Activated naive CD8-positive, alpha-beta T cell treated with anti-CD3 and anti-CD28 coated beads for 36 hours (primary cell): ENCODE results near the gene GNB1L. TPM values are rescaled to one million over a fixed set of nuclear protein-coding genes. Genes with fewer than 3 reads are reported as not detected.

Experiments
- DNase-seq: peaks from one replicate; pipeline ENCODE4 v3.0.0; 2021
- H3K27ac Mint-ChIP-seq: one replicate; pipeline ENCODE4 v1.8.0; 2022; ENCODE audit warnings: mild to moderate bottlenecking, moderate library complexity, mixed read lengths
- H3K27me3 Mint-ChIP-seq: one replicate; pipeline ENCODE4 v1.8.0; 2022; ENCODE audit warnings: mild to moderate bottlenecking, mixed read lengths
- H3K36me3 Mint-ChIP-seq: one replicate; pipeline ENCODE4 v1.8.0; 2021; ENCODE audit warnings: mild to moderate bottlenecking, mixed read lengths
- H3K4me1 Mint-ChIP-seq: one replicate; pipeline ENCODE4 v1.8.0; 2021; ENCODE audit warnings: mixed read lengths
- H3K4me3 Mint-ChIP-seq: one replicate; pipeline ENCODE4 v1.8.0; 2022; ENCODE audit warnings: mild to moderate bottlenecking, moderate library complexity, mixed read lengths
- H3K9me3 Mint-ChIP-seq: one replicate; pipeline ENCODE4 v1.8.0; 2022; ENCODE audit warnings: mixed read lengths
- total RNA-seq, 2 experiments: library from RNA; stranded (reverse); gene quantifications; one replicate each; pipeline ENCODE4 v1.2.3, GENCODE V29; 2021

GNB1L gene
- total RNA-seq, 2 experiments from 2014 or later: 14.5 TPM

DNA sequence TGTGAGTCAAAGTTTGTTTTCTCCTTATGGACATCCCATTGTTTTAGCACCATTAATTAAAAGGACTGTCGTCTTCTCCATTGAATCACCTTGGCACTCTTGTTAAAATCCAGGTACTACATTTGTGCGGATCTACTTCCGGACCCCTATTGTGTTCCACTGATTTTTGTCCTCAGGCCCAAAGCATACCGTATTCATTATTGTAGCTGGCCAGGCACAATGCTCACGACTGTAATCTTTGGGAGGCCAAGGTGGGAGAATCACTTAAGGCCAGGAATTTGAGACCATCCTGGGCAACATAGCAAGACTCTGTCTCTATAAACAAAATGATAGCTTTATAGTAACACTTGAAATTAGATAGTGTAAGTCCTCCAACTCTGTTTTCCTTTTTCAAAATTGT, 8.9 kb upstream of the GNB1L start:
- no peak for DNase-seq
- no peak overlapping the region for H3K27ac Mint-ChIP-seq
- no peak overlapping the region for H3K4me3 Mint-ChIP-seq
- H3K36me3 Mint-ChIP-seq: no peaks in the 10 kb centered on the region
- no peaks in the 10 kb centered on the region for H3K27me3 Mint-ChIP-seq
- no peaks in the 10 kb centered on the region for H3K9me3 Mint-ChIP-seq
- H3K4me1 Mint-ChIP-seq: no peaks in the 10 kb centered on the region

DNA sequence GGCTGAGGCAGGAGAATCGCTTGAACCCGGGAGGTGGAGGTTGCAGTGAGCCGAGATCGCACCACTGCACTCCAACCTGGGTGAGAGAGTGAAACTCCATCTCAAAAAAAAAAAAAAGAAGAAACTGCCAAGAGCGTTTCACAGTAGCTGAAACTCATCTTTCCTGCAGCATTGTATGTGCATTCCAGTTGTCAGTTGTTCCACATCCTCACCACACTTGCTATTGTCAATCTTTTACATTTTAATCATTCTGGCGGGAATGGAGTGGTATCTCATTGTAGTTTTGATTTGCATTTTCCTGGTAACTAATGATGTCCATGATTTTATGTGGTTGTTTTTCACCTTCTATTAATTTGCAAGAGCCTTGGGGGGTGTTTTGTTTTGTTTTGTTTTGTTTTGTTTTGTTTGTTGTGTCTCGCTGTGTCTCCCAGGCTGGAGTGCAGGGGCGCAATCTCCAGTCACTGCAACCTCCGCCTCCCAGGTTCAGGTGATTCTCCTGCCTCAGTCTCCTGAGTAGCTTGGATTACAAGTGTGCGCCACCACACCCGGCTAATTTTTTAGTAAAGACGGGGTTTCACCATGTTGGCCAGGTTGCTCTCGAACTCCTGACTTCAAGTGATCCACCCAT, 8.1 kb upstream of the GNB1L start:
- Mint-ChIP-seq H3K4me3 (no peak overlapping the region), H3K36me3 (peaks cover 2% of the 10 kb centered on the region), H3K27ac (no peak overlapping the region), H3K27me3 (no peaks in the 10 kb centered on the region), H3K4me1 (peaks cover 2% of the 10 kb centered on the region), H3K9me3 (no peaks in the 10 kb centered on the region)
- no peak for DNase-seq

DNA sequence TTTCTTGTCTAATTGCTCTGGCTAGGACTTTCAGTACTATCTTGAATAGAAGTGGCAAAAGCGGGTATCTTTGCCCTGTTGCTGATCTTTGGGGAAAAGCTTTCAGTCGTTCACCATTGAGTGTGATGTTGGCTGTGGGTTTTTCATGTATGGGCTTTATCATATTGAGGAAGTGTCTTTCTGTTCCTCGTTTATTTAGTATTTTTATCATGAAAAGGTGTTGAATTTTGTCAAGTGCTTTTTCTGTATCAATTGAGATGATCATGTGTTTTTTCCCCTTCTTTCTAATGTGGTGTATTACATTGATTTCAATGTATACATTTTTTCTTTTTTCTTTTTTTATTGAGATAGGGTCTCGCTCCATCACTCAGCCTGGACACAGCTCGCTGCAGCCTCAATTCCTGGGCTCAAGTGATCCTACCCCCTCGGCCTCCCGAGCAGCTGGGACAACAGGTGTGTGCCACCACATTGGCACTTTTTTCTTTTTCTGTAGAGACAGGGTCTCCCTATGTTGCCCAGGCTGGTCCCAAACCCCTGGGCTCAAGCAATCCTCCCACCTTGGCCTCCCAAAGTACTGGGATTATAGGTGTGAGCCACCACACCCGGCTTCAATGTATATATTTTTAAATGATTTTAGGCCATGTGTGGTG, 5.3 kb upstream of the GNB1L start:
- no peak overlapping the region for H3K4me3 Mint-ChIP-seq
- no peak overlapping the region for H3K27ac Mint-ChIP-seq
- no peaks in the 10 kb centered on the region for H3K27me3 Mint-ChIP-seq

DNA sequence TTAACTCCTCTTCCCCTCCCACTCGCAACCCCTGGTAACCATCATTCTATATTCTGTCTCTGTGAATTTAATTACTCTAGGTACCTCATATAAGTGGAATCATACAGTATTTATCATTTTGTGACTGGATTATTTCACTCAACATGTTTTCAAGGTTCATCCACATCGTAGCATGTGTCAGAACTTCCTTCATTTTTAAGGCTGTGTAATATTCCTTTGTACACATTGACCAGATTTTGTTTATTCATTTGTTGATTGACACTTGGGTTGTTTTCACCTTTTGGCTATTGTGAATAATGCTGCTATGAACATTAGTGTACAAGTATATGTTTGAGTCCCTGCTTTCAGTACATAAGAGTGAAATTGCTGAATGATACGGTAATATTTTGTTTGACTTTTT, 2.7 kb upstream of the GNB1L start:
- peaks cover 28% of the 10 kb centered on the region for H3K36me3 Mint-ChIP-seq
- no peak for DNase-seq
- peak overlapping the region; percentile 49 for H3K27ac Mint-ChIP-seq
- no peaks in the 10 kb centered on the region for H3K27me3 Mint-ChIP-seq
- H3K4me1 Mint-ChIP-seq: peaks cover 24% of the 10 kb centered on the region
- H3K9me3 Mint-ChIP-seq: no peaks in the 10 kb centered on the region
- H3K4me3 Mint-ChIP-seq: no peak overlapping the region

More for the DNA sequence above, 5.3 kb upstream of the GNB1L start:
- Mint-ChIP-seq H3K4me1 (peaks cover 11% of the 10 kb centered on the region), H3K9me3 (no peaks in the 10 kb centered on the region), H3K36me3 (peaks cover 15% of the 10 kb centered on the region)
- no peak for DNase-seq

DNA sequence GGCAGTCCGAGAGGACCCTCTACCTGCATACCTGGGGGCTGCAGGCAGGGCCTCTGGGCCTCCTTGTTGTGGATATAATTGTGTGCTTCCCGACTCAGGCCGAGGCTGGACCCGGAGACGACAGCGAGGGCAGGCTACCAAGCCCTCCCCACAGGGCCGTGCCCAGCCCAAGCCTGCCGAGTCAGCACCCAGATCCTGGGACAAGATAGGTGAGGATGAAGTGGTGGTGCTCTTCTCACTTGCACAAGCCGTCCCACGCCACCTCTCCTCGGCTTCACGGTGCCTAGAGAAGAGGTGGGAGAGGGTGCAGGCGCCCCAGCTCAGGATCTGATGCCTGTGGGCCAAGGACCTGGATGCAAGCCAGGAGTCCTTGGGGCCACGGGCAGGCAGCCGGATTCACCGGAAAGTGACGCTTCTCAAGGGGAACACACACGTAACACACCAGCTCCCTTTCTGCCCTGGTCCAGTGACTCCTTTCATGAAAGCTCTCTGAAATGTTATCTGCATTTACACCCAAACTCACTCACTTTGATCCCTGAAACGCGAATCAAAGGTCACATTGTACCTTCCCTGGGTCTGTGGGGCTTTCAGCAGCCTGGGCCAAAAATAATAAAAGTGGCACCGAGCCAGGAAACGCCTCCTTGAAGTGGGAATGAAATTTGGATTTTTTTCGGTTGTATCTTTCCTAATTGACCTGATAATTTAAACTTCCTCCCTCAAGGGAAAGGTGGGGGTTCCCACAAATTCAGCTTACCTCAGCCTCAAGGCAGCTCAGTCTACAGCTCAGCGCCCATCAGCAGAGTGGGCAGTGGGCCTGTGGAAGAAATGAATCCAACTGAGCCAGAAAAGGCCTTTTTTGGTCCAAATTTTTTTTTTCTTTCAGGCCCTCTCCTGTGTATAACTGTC, 1.1 kb upstream of the GNB1L start:
- Mint-ChIP-seq H3K27ac (peak overlapping the region; percentile 96), H3K27me3 (no peaks in the 10 kb centered on the region), H3K4me1 (peaks cover 28% of the 10 kb centered on the region), H3K9me3 (no peaks in the 10 kb centered on the region), H3K4me3 (peak overlapping the region; percentile 96), H3K36me3 (peaks cover 34% of the 10 kb centered on the region)
- DNase-seq: peak; percentile 69

DNA sequence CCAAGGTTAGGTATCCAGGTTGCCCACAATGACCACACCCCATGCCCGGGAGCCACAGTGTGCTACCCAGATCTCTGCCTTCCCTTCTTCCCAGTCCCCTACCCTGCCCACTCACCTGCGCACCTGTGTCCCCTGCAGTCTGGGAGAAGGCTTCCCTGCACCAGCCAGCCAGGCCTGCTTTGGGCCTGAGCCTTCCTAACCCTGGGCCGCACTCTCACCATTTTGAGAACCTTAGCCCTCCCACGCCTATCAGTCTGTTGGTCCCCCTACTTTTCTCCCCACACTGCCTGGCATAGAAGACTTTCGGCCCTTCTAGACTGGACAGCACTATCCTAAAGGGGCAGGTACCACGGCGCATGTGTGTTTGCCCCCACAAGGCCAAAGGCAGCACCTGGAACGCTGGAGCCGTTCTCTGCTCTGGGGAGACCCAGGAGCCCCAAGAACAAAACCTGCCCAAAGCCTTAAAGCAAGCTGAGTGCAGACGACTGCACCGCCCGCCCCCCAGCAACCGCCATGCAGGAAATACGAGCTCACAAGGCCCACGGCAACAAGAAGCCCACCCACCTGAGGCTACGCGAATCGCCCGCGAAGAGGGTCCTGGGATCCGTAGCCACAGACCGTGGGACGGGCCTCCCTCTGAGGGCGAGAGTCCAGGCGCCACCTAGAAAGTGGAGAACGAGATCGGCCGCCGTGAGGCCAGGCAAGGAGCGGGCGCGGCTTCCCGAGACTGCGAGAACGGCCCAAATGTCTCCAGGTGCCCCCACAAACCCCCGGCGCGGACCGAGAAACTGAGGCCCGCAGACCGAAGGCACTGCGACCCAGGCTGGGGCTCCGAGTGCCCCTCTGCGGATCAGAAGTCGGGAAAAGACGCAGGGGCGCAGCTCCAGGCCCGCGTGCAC, 546 bp downstream of the GNB1L start:
- no peaks in the 10 kb centered on the region for H3K9me3 Mint-ChIP-seq
- peak overlapping the region; percentile 96 for H3K27ac Mint-ChIP-seq
- peak; percentile 28 for DNase-seq
- H3K27me3 Mint-ChIP-seq: no peaks in the 10 kb centered on the region
- peak overlapping the region; percentile 96 for H3K4me3 Mint-ChIP-seq
- peaks cover 39% of the 10 kb centered on the region for H3K4me1 Mint-ChIP-seq
- peaks cover 39% of the 10 kb centered on the region for H3K36me3 Mint-ChIP-seq

DNA sequence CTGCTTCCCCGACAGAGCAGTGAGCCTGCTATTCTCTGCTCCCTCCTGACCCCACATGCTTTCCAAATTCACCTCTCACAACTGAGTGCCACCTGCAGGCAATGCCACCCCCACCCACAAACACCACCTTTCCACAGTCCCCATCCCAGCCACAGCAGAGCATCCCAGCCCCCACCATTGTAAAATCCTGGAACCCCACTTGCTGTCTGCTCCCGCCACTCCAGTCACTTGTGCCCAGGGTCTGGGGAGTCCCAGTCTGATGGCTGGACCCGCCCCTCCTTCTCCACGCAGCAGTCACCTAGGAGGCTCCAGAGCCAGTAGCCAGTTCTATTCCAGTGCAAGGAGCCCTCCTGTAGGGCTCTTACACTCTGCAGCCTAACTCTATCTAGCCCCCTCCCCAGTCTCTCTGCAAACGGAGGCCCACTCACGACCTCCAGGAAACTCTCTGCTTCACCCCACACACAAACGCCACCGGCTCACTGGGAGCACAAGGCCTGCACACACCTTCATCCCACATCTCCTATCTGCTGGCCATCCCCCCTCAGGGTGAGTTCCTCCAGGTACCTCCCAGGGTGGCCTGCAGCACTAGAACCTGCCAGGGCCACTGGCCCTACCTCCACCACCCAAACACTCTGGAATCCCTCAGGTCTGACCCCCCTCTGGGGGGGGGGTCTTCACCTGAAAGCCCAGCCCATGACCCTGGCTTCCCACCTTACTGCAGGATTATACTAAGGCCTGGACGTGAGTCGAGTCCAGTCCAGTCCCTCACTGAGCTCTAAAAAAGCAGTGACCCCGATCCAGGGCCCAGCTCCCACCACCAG, 1.4 kb downstream of the GNB1L start:
- Mint-ChIP-seq H3K27ac (peak overlapping the region; percentile 96), H3K4me3 (peak overlapping the region; percentile 96), H3K4me1 (peaks cover 39% of the 10 kb centered on the region), H3K27me3 (no peaks in the 10 kb centered on the region), H3K9me3 (no peaks in the 10 kb centered on the region), H3K36me3 (peaks cover 40% of the 10 kb centered on the region)
- no peak for DNase-seq

DNA sequence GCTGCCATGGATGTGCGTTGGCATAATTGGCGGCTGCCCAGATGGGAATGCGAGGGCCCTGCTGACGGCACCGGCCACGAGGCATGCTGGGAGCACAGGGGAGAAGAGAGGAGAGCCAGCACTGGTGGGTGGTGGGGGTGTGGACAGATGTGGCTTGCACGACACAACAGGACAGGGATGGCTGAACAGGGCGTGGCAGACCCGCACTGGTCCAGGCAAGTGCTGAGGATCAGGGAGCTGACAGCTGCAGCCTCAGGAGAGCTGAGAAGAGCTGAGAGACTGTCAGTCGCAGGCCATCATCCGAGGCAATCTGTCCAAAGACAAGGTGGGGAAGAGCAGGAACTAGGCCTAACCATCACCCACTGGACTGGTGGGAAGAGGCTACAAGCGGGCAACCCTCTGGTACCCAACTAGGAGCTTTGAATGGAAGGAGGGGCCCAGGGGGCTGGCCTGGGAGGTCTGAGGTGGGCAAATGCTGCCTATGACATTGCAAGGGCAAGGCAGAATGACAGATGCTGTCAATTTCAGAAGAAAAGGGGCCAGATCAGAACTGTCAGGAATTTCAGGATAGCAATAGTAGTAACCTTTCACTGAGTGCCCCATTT, 2.4 kb downstream of the GNB1L start:
- peaks cover 35% of the 10 kb centered on the region for H3K4me1 Mint-ChIP-seq
- DNase-seq: no peak

DNA sequence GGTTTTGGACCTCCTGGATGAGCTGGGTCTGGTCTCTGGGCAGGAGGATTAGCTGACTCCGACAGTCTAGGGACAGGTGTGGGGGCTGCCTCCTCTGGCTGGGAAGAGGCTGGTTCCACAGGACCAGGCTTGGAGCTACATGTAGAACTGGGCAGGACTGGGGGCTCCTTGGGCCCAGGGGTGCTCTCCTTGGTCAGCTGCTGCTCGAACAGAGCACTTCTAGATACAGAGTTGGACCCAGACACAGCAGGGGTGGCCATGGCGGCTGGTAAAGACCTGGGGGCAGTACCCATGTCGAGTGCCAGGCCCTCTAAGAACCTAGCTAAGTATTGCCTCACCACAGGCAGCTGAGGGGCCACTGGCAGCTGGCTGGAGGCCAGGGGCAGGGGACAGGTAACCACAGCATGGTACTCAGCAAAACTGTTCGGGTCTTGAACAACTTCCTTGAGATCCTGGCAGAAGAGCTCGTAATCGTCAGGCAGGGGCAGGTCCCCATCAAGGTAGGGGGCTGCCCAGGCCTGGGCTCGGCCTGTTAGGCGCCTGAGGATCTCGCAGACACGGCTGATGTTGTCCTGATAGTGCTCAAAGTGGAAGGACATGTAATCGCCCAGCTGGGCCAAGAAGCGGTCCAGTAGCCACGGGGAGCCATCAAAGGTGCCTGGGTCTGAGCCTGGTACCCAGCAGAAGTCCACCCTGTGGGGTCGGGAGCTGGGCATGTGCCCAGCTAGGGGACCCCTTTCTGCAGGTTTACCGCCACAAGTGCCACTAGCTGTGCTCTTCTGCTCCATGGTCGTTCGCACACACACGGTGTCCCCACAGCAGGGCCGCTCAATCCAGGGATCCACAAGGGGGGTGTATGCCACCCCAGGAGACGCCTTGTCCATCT, 3.1 kb downstream of the GNB1L start:
- H3K4me1 Mint-ChIP-seq: peaks cover 28% of the 10 kb centered on the region
- peak overlapping the region; percentile 2 for H3K4me3 Mint-ChIP-seq
- H3K9me3 Mint-ChIP-seq: no peaks in the 10 kb centered on the region
- H3K27me3 Mint-ChIP-seq: no peaks in the 10 kb centered on the region
- no peak for DNase-seq
- H3K36me3 Mint-ChIP-seq: peaks cover 43% of the 10 kb centered on the region
- H3K27ac Mint-ChIP-seq: no peak overlapping the region

More for the DNA sequence above, 2.4 kb downstream of the GNB1L start:
- H3K27me3 Mint-ChIP-seq: no peaks in the 10 kb centered on the region
- H3K9me3 Mint-ChIP-seq: no peaks in the 10 kb centered on the region
- peak overlapping the region; percentile 96 for H3K4me3 Mint-ChIP-seq
- peaks cover 44% of the 10 kb centered on the region for H3K36me3 Mint-ChIP-seq
- H3K27ac Mint-ChIP-seq: no peak overlapping the region

DNA sequence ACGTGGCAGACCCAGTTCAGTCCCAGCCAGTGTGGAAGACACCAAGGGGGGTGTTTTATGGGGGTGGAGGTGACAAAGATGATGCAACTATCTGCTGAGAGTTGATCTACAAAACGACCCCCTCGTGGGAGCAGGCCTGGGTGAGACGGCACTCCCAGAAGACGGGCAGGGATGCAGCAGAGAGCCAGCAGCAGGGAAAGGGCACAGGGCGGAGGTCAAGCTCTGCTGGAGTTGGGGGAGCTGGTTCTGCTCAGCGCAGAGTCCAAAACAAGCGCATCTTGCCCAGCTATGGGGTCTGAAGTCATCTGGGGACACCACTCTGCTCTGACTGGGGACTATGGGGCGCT, 3.9 kb downstream of the GNB1L start:
- Mint-ChIP-seq H3K4me3 (no peak overlapping the region), H3K27me3 (no peaks in the 10 kb centered on the region), H3K9me3 (no peaks in the 10 kb centered on the region), H3K36me3 (peaks cover 39% of the 10 kb centered on the region), H3K27ac (peak overlapping the region; percentile 75), H3K4me1 (peaks cover 31% of the 10 kb centered on the region)
- DNase-seq: no peak

DNA sequence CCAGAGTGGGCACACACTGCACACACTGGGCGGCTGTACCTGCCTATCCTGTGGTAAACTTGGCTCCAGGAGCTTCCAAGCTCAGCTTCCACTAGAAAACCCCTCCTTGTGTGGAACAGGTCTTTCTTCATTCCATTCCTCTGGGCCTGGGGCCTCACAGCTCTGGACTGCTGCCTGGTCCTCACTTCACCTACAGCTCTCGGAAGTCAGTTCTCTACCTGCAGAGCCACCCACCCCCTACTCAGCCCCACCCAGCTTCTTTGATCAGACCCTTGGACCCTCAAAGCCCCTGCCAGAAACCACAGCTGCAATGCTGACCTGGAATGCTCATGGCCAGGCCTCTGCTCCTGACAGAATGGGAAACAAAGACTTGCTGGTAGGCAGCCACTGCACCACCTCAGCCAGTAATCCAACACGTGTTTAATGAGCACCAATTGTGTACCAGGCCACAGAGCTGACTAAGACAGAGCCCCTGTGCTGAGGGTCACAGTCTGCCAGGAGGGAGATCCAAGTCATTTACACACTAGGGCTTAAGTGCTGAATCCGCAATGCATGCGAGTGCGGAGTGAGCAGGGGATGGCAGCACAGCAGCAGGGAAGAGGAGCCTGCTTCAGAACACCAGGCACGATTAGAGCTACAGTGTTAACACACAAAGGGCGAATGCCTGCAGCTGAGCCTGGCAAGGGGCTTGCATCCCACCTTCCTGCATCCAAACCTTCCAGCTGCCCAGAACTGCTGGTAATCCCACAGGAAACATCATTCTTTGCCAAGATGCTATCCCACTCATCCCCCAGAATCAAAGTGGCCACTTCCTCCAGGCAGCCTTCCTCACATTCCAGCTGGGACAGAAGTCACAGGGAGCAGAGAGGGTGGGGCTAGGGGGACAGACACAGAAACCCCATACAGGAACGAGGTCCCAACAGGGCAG, 4.6 kb downstream of the GNB1L start:
- Mint-ChIP-seq H3K36me3 (peaks cover 39% of the 10 kb centered on the region), H3K9me3 (no peaks in the 10 kb centered on the region), H3K27ac (peak overlapping the region; percentile 75), H3K27me3 (no peaks in the 10 kb centered on the region), H3K4me1 (peaks cover 33% of the 10 kb centered on the region), H3K4me3 (no peak overlapping the region)
- no peak for DNase-seq
